GM12874 (cell line): ENCODE measurements around the gene TRMT10B.

Experiments used
- TF ChIP-seq, protein P1 (sequence below): IDR thresholded peaks from 2 replicates; pipeline ENCODE4 v1.5.1; 2011; ENCODE audit warnings: low read depth, mild to moderate bottlenecking, control low read depth, low read length, moderate library complexity; ENCODE audit not compliant: insufficient read depth

The TRMT10B gene, protein sequence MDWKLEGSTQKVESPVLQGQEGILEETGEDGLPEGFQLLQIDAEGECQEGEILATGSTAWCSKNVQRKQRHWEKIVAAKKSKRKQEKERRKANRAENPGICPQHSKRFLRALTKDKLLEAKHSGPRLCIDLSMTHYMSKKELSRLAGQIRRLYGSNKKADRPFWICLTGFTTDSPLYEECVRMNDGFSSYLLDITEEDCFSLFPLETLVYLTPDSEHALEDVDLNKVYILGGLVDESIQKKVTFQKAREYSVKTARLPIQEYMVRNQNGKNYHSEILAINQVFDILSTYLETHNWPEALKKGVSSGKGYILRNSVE

DNA sequence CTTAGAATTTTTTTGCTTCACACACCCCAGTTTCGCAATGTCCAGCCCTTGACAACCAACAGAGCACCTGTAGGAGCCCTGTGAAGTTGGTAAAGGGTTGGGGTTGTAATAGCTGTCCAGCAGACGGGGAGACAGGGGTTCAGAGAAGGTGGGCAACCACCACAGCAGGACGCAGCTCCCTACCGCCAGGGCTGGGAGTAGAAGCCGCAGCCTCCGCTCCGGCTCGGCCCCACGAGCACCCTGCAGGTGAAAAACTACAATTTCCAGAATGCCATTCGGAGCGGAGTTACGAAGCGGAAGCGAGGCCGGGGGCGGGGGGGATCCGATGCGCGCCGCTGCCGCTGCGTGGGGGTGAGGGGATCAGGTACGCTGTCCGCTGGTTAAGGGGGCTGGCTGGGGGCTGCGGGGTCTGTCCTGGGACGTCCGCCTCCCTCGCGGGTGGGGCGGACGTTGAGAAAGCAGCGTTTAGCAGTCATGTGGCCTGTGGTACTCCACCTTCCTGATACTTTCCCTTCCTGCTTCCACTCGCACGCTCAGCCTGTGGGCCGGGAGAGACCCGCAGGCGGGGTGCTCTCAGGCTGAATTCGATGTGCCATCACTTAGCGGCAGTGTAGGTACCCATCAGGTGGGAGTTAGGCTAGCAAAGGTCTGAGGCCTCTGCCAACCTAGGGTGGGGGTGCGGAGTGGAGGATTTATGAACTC lies at the start of gene TRMT10B:
TRMT10B (plus strand) TSS at position 317 of the 702 bp plus-strand sequence. CDS start 8,127 bp downstream, outside the sequence.
- TF ChIP-seq, protein P1, sequence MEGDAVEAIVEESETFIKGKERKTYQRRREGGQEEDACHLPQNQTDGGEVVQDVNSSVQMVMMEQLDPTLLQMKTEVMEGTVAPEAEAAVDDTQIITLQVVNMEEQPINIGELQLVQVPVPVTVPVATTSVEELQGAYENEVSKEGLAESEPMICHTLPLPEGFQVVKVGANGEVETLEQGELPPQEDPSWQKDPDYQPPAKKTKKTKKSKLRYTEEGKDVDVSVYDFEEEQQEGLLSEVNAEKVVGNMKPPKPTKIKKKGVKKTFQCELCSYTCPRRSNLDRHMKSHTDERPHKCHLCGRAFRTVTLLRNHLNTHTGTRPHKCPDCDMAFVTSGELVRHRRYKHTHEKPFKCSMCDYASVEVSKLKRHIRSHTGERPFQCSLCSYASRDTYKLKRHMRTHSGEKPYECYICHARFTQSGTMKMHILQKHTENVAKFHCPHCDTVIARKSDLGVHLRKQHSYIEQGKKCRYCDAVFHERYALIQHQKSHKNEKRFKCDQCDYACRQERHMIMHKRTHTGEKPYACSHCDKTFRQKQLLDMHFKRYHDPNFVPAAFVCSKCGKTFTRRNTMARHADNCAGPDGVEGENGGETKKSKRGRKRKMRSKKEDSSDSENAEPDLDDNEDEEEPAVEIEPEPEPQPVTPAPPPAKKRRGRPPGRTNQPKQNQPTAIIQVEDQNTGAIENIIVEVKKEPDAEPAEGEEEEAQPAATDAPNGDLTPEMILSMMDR, result no peak

DNA sequence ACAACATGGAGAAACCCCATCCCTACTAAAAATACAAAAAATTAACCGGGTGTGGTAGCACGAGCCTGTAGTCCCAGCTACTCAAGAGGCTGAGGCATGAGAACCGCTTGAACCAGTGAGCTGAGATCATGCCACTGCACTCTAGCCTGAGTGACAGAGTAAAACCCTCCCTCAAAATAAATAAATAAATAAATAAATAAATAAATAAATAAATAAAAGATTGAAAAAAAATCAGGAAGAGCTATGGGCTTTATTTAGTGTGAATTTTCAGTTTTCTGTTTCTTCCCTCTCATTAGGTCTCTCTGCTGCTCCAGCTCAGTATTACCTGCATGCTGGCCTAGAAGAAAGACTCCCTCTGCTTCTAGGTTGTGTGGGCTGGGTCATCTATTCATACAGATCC lies 47.8 kb upstream of the TRMT10B start:
- TF ChIP-seq, protein P1, result no peak

DNA sequence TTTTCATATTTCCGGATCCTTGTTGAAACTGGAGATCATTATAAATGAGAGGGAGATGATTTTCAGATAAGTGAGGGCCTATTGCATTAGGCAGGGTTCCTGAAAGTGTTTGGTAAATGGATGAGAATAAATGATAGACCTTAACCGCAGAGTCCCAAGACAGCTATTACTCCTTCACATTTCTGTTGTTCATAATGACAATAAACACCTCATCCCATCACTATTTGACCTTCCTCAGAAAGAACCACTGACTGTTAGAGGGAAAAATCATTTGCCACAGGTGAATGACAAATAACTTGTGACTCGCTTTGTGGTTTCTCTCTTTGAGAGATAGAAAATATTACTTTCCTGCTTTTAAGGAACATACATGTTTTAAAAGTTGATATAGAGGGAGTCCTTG lies 47.3 kb upstream of the TRMT10B start:
- TF ChIP-seq, protein P1, result no peak

DNA sequence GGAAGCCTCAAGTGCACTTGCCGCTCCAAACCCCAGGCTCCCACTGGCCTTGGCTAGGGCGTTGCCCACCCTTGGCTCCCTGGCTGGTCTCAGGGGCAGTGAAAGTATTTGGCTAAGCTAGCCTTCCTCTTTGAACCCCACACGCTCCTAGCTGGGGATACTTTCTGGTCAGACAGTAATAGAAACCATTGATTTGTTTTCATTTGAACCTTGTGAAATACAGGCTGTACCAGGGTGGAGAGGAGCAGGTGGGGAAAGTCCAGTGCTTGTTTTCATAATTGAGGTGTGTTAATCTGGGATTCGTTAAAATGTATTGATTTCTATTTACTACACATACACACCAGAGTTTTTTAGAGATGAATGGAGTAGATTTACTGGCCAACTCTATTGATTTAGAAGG lies 45.9 kb upstream of the TRMT10B start:
- TF ChIP-seq, protein P1, result no peak

DNA sequence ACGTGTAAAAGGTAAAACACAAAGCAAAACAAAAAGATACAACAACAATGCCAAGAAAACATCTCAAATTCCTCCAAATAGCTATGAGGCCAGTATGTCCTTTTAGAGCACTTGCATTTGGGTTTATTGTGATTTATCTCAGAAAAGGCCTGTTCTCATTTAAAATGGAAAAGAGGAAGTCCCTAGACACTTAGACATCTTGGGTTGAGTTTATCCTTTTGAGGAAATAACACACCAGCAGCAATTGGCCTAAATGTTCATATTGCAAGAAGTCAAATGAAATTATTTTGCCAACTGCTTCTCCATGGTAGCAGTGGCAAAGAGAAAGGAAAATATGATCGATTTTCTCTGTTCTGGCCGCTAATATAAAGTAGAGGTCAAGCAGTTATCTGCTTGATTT lies 43.6 kb upstream of the TRMT10B start:
- TF ChIP-seq, protein P1, result no peak

DNA sequence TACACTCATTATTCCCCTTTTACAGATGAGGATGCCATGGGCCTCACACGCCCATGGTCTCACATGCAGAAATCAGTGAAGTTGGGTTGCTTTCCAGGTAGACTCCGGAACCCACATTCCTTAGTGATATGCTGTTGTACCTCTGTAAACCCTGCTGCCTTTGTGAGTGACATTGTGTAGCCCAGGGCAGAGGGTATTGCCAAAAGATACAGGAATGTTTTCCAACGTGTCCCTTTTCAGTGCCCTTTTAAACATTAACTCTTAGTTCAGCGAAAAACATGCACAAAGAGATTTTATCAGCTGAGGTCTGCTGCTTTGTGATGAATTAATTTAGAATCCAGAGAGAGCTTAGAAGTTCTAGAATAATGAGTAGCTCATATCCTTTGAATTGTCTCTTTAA lies 38.3 kb upstream of the TRMT10B start:
- TF ChIP-seq, protein P1, result no peak

DNA sequence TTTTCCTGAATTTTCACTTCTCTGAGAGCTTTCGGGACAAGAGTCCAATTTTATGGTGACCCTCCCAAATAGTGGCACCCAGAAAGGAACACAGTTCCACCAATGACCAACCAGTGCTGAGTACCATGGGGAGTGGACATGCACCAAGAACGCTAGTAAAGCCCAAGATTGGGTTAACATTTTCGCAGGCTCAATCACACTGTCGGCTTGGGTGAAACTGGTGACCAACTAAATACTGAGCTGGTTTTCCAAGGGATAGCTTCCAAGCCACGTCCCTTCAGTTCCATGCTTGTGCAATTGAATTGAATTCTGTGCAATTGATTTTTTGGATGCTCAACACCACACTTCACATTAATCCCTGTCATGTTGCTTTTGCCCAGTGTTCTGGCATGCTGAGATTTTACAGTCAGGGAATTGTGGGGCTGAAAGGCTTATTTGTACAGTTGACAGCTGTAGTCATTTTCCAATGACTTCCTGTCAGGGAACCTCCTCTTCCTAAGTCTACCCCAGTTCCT lies 37.6 kb upstream of the TRMT10B start:
- TF ChIP-seq, protein P1, result no peak
